ENCODE measurements around the gene PTPRM. TPM values are rescaled to one million over a fixed set of nuclear protein-coding genes. Genes with fewer than 3 reads are reported as not detected.
"Not testable (repeated sequence)": the region's sequence is repeated elsewhere in the genome, so short reads cannot be mapped to it uniquely, and the experiment has no call there.

The PTPRM gene
- total RNA-seq, 1 donor from 2014 or later = 256 TPM

DNA sequence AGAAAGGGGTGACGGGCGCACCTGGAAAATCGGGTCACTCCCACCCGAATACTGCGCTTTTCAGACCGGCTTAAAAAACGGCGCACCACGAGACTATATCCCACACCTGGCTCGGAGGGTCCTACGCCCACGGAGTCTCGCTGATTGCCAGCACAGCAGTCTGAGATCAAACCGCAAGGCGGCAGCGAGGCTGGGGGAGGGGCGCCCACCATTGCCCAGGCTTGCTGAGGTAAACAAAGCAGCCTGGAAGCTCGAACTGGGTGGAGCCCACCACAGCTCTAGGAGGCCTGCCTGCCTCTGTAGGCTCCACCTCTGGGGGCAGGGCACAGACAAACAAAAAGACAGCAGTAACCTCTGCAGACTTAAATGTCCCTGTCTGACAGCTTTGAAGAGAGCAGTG is 399.6 kb downstream of the PTPRM start:
- DNase-seq (ENCODE audit: extremely low read depth, low read depth, low spot score) = not testable (repeated sequence)

DNA sequence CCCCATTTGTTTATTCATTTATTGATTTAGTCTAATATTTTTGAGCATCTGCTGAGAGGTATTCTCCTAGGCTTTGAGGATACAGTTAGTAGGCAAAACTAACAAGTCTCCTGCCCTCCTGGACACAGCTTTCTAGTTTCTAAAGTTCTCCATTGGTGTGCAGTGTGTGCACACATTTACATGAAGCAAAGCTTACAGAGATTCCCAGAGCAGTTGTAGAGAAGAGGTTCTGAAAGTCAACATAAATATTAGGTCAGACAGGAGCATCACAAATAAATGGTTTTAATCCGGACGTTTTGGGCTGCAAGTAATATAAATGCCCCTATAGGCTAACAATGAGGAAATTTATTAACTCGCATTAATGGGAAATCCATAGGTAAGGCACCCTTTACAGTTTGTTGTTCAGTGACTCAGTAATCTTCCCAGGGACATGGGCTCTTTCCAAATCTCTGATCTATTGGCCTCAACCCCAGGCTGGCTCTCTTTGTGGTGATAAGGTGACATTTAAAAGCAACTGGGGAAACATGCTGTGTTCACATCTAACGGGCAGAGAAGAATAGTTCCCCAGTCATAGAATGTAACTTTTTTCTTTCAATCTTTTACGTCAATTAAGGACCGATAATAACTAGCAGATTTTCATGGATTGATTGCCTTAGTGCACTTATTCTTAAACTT is 407.2 kb downstream of the PTPRM start:
- DNase-seq (ENCODE audit: extremely low read depth, low read depth, low spot score) = no peak

- DNase-seq (ENCODE audit: extremely low read depth, low read depth, low spot score) = no peak
These were observed 410.8 kb downstream of the PTPRM start for GRCh38 chr18:7977897-7978296.

- no peak for DNase-seq (ENCODE audit: extremely low read depth, low read depth, low spot score)
These were observed 411.7 kb downstream of the PTPRM start for GRCh38 chr18:7978834-7979233.

GRCh38 chr18:7979714-7980113 is 412.6 kb downstream of the PTPRM start:
- no peak for DNase-seq (ENCODE audit: extremely low read depth, low read depth, low spot score)

GRCh38 chr18:7980136-7980535 is 413.0 kb downstream of the PTPRM start:
- DNase-seq (ENCODE audit: extremely low read depth, low read depth, low spot score) = no peak

DNA sequence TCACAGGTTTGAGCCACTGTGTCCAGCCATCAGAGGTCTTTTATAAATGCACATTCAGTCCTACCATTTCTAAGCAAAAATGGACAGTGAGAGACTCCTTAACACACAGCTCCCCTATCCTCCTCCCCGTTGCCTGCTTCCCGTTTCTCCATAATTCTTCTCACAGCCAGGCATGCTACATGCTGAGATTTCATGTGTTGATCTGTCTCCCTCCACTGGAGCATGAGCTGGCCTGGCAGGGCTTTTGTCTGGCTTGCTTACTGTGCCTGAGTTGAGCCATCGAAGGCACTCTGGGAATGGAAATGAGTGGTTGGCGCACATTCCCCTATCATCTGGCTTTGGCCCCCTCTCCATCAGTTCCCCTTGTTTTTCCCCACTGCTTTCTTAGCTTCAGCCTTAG is 413.5 kb downstream of the PTPRM start:
- DNase-seq (ENCODE audit: extremely low read depth, low read depth, low spot score) = no peak

DNA sequence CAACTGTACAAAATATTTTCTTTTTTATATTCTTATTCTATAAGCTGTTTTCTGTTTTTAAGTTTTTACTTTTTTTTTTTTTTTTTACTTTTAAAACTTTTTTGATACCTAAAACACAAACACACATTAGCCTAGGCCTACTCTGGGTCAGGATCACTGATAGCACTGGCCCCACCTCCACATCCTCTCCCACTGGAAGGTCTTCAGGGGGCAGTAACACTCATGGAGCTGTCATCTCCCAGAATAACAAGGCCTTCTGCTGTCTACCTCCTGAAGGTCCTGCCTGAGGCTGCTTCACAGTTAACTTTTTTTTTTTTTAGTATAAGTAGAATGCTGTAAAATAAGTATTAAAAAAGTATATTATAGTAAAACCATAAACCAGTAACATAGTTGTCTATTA is 415.1 kb downstream of the PTPRM start:
- DNase-seq (ENCODE audit: extremely low read depth, low read depth, low spot score) = no peak

GRCh38 chr18:7987284-7987976 is 420.3 kb downstream of the PTPRM start:
- no peak for DNase-seq (ENCODE audit: extremely low read depth, low read depth, low spot score)

DNA sequence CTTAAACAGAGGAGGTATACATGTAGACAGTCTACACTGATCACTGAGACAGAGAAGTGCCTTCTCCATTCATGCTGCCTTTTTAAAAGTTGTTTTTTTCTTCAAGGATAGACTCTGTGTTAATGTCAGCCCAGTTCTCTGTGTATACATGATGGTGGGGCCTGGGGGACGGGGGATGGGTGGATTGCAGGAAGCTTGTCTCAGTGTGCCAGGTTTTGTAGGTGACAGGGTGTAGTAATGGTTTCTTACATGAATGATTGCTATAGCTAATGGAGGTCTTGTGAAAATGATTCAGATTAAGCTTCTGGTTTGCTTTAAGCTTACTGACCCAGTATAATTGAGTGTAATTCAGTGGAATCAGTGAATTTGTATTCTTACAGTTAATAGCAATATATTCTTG is 423.6 kb downstream of the PTPRM start:
- DNase-seq (ENCODE audit: extremely low read depth, low read depth, low spot score) = no peak

DNA sequence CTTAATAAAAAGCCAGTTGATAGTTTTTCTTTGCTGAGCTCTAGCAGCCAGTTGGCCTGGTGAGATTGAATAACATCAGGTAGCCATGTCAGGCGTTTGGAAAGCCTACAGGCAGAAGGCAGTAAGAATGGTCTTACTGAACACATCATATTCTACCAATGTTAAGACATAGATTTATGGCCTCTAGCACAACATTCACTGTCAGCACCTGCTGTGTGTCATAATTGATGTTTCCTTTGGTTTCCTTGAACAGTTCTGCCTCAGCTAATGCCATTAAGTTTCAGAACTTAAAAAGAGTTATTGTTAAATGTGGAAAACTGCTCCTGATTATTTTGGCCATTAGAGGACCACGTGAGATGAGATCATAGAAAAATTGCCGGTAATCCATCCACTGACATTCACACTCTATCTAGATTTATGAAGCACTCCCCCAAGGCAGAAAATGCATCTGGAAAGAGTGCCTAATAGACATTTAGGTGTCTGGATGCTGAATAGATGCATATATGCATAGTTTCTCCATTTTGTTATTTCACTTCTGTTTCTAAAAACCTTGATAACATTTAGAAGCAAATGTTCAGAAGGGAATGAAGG is 434.7 kb downstream of the PTPRM start:
- DNase-seq (ENCODE audit: extremely low read depth, low read depth, low spot score) = no peak

GRCh38 chr18:8003878-8004675 is 437.0 kb downstream of the PTPRM start:
- DNase-seq (ENCODE audit: extremely low read depth, low read depth, low spot score) = peak; percentile 22

- DNase-seq (ENCODE audit: extremely low read depth, low read depth, low spot score) = no peak
These were observed 437.7 kb downstream of the PTPRM start for GRCh38 chr18:8004792-8005191.

GRCh38 chr18:8005870-8006569 is 438.9 kb downstream of the PTPRM start:
- DNase-seq (ENCODE audit: extremely low read depth, low read depth, low spot score) = no peak

- DNase-seq (ENCODE audit: extremely low read depth, low read depth, low spot score) = no peak
These were observed 439.9 kb downstream of the PTPRM start for GRCh38 chr18:8006979-8007378.

- no peak for DNase-seq (ENCODE audit: extremely low read depth, low read depth, low spot score)
These were observed 440.9 kb downstream of the PTPRM start for GRCh38 chr18:8008033-8008432.

DNA sequence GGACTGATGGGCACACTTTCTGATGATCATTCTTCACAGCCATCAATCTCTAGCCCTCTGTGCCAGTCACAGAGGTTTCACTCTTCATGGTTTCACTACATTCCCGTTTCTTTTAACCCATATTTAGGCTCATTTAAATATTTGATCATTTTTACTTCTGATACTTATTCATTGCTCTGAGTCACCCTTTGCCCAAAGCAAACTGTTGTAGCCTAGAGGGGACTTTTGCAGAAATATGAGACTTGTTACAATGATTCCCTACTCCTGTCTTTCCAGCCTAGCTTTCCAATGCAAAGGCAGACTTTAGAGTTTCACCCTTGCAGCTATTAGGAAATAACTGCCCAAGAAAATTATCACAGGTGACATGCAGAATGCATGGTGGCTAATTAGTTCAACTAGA is 444.2 kb downstream of the PTPRM start:
- no peak for DNase-seq (ENCODE audit: extremely low read depth, low read depth, low spot score)

GRCh38 chr18:8011906-8012305 is 444.8 kb downstream of the PTPRM start:
- no peak for DNase-seq (ENCODE audit: extremely low read depth, low read depth, low spot score)

DNA sequence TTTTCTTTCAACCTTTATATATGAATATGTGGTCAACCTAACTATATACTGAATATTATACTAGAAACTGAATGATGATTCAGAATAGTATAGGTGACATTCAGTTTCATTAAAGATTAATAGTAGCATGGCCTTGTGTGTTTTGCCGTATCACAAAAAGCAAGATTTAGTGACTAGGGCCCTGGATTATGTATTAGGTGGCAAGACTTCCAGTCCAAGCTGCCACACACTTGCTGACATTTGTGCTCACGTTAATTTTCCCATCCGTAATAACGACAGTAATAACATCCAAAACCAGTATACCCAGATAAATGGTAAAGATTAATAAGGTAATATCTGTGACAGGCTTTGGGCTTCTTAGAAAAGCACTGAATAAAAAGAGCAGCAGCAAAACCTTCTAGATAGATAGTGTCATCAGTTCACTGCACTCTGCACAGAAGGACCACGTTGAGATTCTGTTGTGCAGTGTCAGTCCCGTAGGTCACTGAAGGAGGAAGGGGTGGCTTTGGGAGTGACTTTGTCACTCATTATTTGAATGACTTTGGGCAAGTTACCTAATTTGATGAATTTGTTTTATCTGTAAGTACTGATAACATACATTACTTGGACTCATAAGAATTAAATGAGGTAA is 451.7 kb downstream of the PTPRM start:
- no peak for DNase-seq (ENCODE audit: extremely low read depth, low read depth, low spot score)

GRCh38 chr18:8019600-8019999 is 452.5 kb downstream of the PTPRM start:
- DNase-seq (ENCODE audit: extremely low read depth, low read depth, low spot score) = no peak

All from glomerular endothelial cell (primary cell).